Fibroblast of lung (primary cell): ENCODE measurements around the gene CNOT3. TPM values are rescaled to one million over a fixed set of nuclear protein-coding genes. Genes with fewer than 3 reads are reported as not detected.

Source experiments
- DNase-seq, 2 donors: peaks; one replicate each; pipeline versions ENCODE4 v3.0.0 to v3.0.0-alpha.2; 2010; ENCODE audit warnings: low read depth in 2 of 2
- H2AFZ ChIP-seq: 2 replicates; pipeline ENCODE4 v1.5.1; 2012; ENCODE audit warnings: low read length, control low read depth, inconsistent platforms
- H3K27ac ChIP-seq: 2 replicates; pipeline ENCODE4 v1.5.1; 2011; ENCODE audit warnings: low read length, control low read depth; ENCODE audit not compliant: insufficient read depth
- H3K27me3 ChIP-seq: 2 replicates; pipeline ENCODE4 v1.5.1; 2011; ENCODE audit warnings: mild to moderate bottlenecking, low read length; ENCODE audit not compliant: control insufficient read depth, insufficient read depth
- H3K36me3 ChIP-seq: 2 replicates; pipeline ENCODE4 v1.5.1; 2011; ENCODE audit warnings: low read length; ENCODE audit not compliant: control insufficient read depth, insufficient read depth
- H3K4me1 ChIP-seq: 2 replicates; pipeline ENCODE4 v1.5.1; 2011; ENCODE audit warnings: low read length; ENCODE audit not compliant: control insufficient read depth, insufficient read depth; ENCODE audit errors: extremely low read depth
- H3K4me2 ChIP-seq: 2 replicates; pipeline ENCODE4 v1.5.1; 2011; ENCODE audit warnings: low read length, control low read depth; ENCODE audit not compliant: insufficient read depth; ENCODE audit errors: extremely low read depth
- H3K4me3 ChIP-seq, 4 experiments: fragments of 200-600 bp in 1 of 4; sonication (generic) in 1 of 4; replicated peaks in 1 of 4; 2 replicates each; pipeline ENCODE4 v1.5.1; 2011 to 2016; ENCODE audit warnings: low read length in 4 of 4, low read depth in 3 of 4, mild to moderate bottlenecking in 3 of 4, control low read depth in 2 of 4, inconsistent platforms in 1 of 4, mixed read lengths in 1 of 4; ENCODE audit not compliant: insufficient read depth in 1 of 4; ENCODE audit errors: control extremely low read depth in 1 of 4
- H3K79me2 ChIP-seq: 2 replicates; pipeline ENCODE4 v1.5.1; 2012; ENCODE audit warnings: mild to moderate bottlenecking, low read length, inconsistent platforms; ENCODE audit not compliant: control insufficient read depth, insufficient read depth
- H3K9ac ChIP-seq: 2 replicates; pipeline ENCODE4 v1.5.1; 2011; ENCODE audit warnings: mild to moderate bottlenecking, low read length, control low read depth; ENCODE audit not compliant: insufficient read depth
- H3K9me3 ChIP-seq: 2 replicates; pipeline ENCODE4 v1.5.1; 2012; ENCODE audit warnings: low read depth, low read length; ENCODE audit not compliant: control insufficient read depth, insufficient read depth
- H4K20me1 ChIP-seq: 2 replicates; pipeline ENCODE4 v1.5.1; 2011; ENCODE audit warnings: low read length; ENCODE audit not compliant: control insufficient read depth, insufficient read depth; ENCODE audit errors: extremely low read depth
- CTCF ChIP-seq, 2 donors: IDR thresholded peaks in 1 of 2; conservative IDR thresholded peaks in 1 of 2; 1 replicate in 1 of 2; 2 replicates in 1 of 2; pipeline ENCODE4 v1.5.1; 2011 to 2012; ENCODE audit warnings: low read length in 2 of 2, control low read depth in 1 of 2, inconsistent platforms in 1 of 2, low read depth in 1 of 2, mild to moderate bottlenecking in 1 of 2
- EZH2 ChIP-seq: IDR thresholded peaks from 2 replicates; pipeline ENCODE4 v1.5.1; 2012; ENCODE audit warnings: low read length, control low read depth, mild to moderate bottlenecking; ENCODE audit errors: missing control alignments
- polyA plus RNA-seq, 2 donors: library from polyadenylated mRNA; depleted of rRNA in 1 of 2; stranded (reverse) in 1 of 2; unstranded in 1 of 2; fragments of >200 nt; gene quantifications; 2 replicates each; pipeline ENCODE4 v1.2.1, GENCODE V29; 2011 to 2012; ENCODE audit warnings: missing spikeins in 1 of 2
- total RNA-seq: library from RNA; depleted of rRNA; stranded (reverse); fragments of >200 nt; gene quantifications from 2 replicates; pipeline ENCODE4 v1.2.1, GENCODE V29; 2014

Gene CNOT3
- total and polyA plus RNA-seq, 2 donors (not counting 1 experiment from before 2014, with no cell fraction given), result 10.4 to 10.7 TPM

- no peaks in the 10 kb centered on the region for H3K27me3 ChIP-seq
- no peak for DNase-seq
- H3K9ac ChIP-seq, result no peak overlapping the region
- H3K4me1 ChIP-seq, result peaks cover 34% of the 10 kb centered on the region
- H3K4me3 ChIP-seq, result peak overlapping the region in 1 of 4 experiments; percentile 21
- H4K20me1 ChIP-seq, result peaks cover 5% of the 10 kb centered on the region
- TF ChIP-seq CTCF (conservative IDR thresholded peaks at IDR 0.05 in 1 of 2, IDR thresholded peaks at IDR 0.05 in 1 of 2; ENCODE audit: low read depth in 1 of 2, low read length in 2 of 2) (no peak), EZH2 (no peak)
- H3K9me3 ChIP-seq, result no peaks in the 10 kb centered on the region
- H2AFZ ChIP-seq, result no peak overlapping the region
- H3K36me3 ChIP-seq, result peaks cover 34% of the 10 kb centered on the region
- no peak overlapping the region for H3K27ac ChIP-seq
- H3K79me2 ChIP-seq, result peaks cover 79% of the 10 kb centered on the region
- peak overlapping the region; percentile 40 for H3K4me2 ChIP-seq
Observed at GRCh38 chr19:54204767-54205468, 67.4 kb downstream of the CNOT3 start.

Other genes starting within 250 kb of the CNOT3 start
- 0.17 and 0.26 TPM in 2 replicates for gene CACNG7, start 228.5 kb upstream of the CNOT3 start, total RNA-seq
- 0.68 and 3.2 TPM in 2 replicates for gene CACNG7, start 228.5 kb upstream of the CNOT3 start, polyA plus RNA-seq
- under 0.01 TPM in 1 of 2 replicates, not detected in the other for gene CACNG8, start 174.8 kb upstream of the CNOT3 start, total RNA-seq
- 0.01 TPM in 2 replicates for gene CACNG8, start 174.8 kb upstream of the CNOT3 start, polyA plus RNA-seq
- gene CACNG6, start 146.1 kb upstream of the CNOT3 start, total RNA-seq, result under 0.01 TPM in 1 of 2 replicates, not detected in the other
- gene CACNG6, start 146.1 kb upstream of the CNOT3 start, polyA plus RNA-seq, result 0.06 TPM in 1 of 2 replicates, not detected in the other
- gene VSTM1, start 73.9 kb upstream of the CNOT3 start, total RNA-seq, result not detected in 2 replicates
- not detected in 2 replicates for gene VSTM1, start 73.9 kb upstream of the CNOT3 start, polyA plus RNA-seq
- not detected in 2 replicates for gene TARM1, start 56.4 kb upstream of the CNOT3 start, total RNA-seq
- not detected in 2 replicates for gene TARM1, start 56.4 kb upstream of the CNOT3 start, polyA plus RNA-seq
- under 0.01 and 0.51 TPM in 2 replicates for gene OSCAR, start 37.0 kb upstream of the CNOT3 start, total RNA-seq
- 0.14 and 0.15 TPM in 2 replicates for gene OSCAR, start 37.0 kb upstream of the CNOT3 start, polyA plus RNA-seq
- 10.3 and 22.8 TPM in 2 replicates for gene NDUFA3, start 34.9 kb upstream of the CNOT3 start, total RNA-seq
- gene NDUFA3, start 34.9 kb upstream of the CNOT3 start, polyA plus RNA-seq, result 35.4 and 35.9 TPM in 2 replicates
- gene TFPT, start 22.1 kb upstream of the CNOT3 start, total RNA-seq, result 16.7 and 19.2 TPM in 2 replicates
- 9.0 and 10.8 TPM in 2 replicates for gene TFPT, start 22.1 kb upstream of the CNOT3 start, polyA plus RNA-seq
- 43.4 and 45.2 TPM in 2 replicates for gene PRPF31, start 22.0 kb upstream of the CNOT3 start, total RNA-seq
- 48.7 and 68.3 TPM in 2 replicates for gene PRPF31, start 22.0 kb upstream of the CNOT3 start, polyA plus RNA-seq
- 6.7 and 7.3 TPM in 2 replicates for gene LENG1, start 22.0 kb downstream of the CNOT3 start, total RNA-seq
- 3.2 and 3.5 TPM in 2 replicates for gene LENG1, start 22.0 kb downstream of the CNOT3 start, polyA plus RNA-seq
- 0.26 and 0.33 TPM in 2 replicates for gene TMC4, start 35.4 kb downstream of the CNOT3 start, total RNA-seq
- 0.25 and 0.59 TPM in 2 replicates for gene TMC4, start 35.4 kb downstream of the CNOT3 start, polyA plus RNA-seq
- gene MBOAT7, start 51.8 kb downstream of the CNOT3 start, total RNA-seq, result 25.2 and 41.1 TPM in 2 replicates
- gene MBOAT7, start 51.8 kb downstream of the CNOT3 start, polyA plus RNA-seq, result 28.6 and 42.0 TPM in 2 replicates
- gene TSEN34, start 53.5 kb downstream of the CNOT3 start, total RNA-seq, result 57.8 and 61.6 TPM in 2 replicates
- gene TSEN34, start 53.5 kb downstream of the CNOT3 start, polyA plus RNA-seq, result 22.5 and 30.5 TPM in 2 replicates
- gene RPS9, start 63.1 kb downstream of the CNOT3 start, total RNA-seq, result 2,583 and 2,622 TPM in 2 replicates
- 1,242 and 1,509 TPM in 2 replicates for gene RPS9, start 63.1 kb downstream of the CNOT3 start, polyA plus RNA-seq
- not detected in 2 replicates for gene LILRB3, start 85.2 kb downstream of the CNOT3 start, total RNA-seq
- gene LILRB3, start 85.2 kb downstream of the CNOT3 start, polyA plus RNA-seq, result not detected in 2 replicates
- gene LILRA6, start 105.0 kb downstream of the CNOT3 start, total RNA-seq, result not detected in 2 replicates
- gene LILRA6, start 105.0 kb downstream of the CNOT3 start, polyA plus RNA-seq, result not detected in 2 replicates
- not detected in 2 replicates for gene LILRB5, start 119.5 kb downstream of the CNOT3 start, total RNA-seq
- not detected in 2 replicates for gene LILRB5, start 119.5 kb downstream of the CNOT3 start, polyA plus RNA-seq
- gene LILRB2, start 143.3 kb downstream of the CNOT3 start, total RNA-seq, result not detected in 2 replicates
- gene LILRB2, start 143.3 kb downstream of the CNOT3 start, polyA plus RNA-seq, result not detected in 2 replicates
- not detected in 2 replicates for gene LILRA5, start 175.4 kb downstream of the CNOT3 start, total RNA-seq
- not detected in 2 replicates for gene LILRA5, start 175.4 kb downstream of the CNOT3 start, polyA plus RNA-seq
- not detected in 2 replicates for gene LILRA4, start 201.4 kb downstream of the CNOT3 start, total RNA-seq
- not detected in 2 replicates for gene LILRA4, start 201.4 kb downstream of the CNOT3 start, polyA plus RNA-seq
- gene LAIR1, start 227.2 kb downstream of the CNOT3 start, total RNA-seq, result not detected in 2 replicates
- not detected in 2 replicates for gene LAIR1, start 227.2 kb downstream of the CNOT3 start, polyA plus RNA-seq